PFSK-1 (cell line): ENCODE data around the gene CHST3.

Experiments
- FOXP2 ChIP-seq: optimal IDR thresholded peaks from 2 replicates; pipeline ENCODE3; 2011; ENCODE audit warnings: borderline replicate concordance, control low read depth, inconsistent platforms; ENCODE audit not compliant: insufficient read depth; ENCODE audit errors: extremely low read length, extremely low read depth
- POLR2AphosphoS5 ChIP-seq: IDR thresholded peaks from 2 replicates; pipeline ENCODE4 v1.6.1; 2012; ENCODE audit warnings: low read depth, mild to moderate bottlenecking, control low read depth, low read length, moderate library complexity
- SIN3A ChIP-seq: IDR thresholded peaks from 2 replicates; pipeline ENCODE4 v1.6.1; 2012; ENCODE audit warnings: mild to moderate bottlenecking, low read length, moderate library complexity, borderline replicate concordance; ENCODE audit not compliant: insufficient read depth
- TAF1 ChIP-seq: IDR thresholded peaks from 2 replicates; pipeline ENCODE4 v1.6.1; 2012; ENCODE audit warnings: low read length, control low read depth, borderline replicate concordance; ENCODE audit not compliant: insufficient read depth
- TF ChIP-seq, protein P1 (sequence below), 2 experiments: IDR thresholded peaks; 2 replicates each; pipeline versions ENCODE4 v1.6.1 to v1.8.0; 2011 to 2012; ENCODE audit warnings: low read depth in 2 of 2, low read length in 2 of 2, control low read depth in 1 of 2, inconsistent platforms in 1 of 2, mild to moderate bottlenecking in 1 of 2, moderate library complexity in 1 of 2; ENCODE audit not compliant: insufficient read depth in 1 of 2

The CHST3 gene

GRCh38 chr10:71961831-71962230 is 2.4 kb upstream of the CHST3 start:
- TF ChIP-seq FOXP2: no peak
- TF ChIP-seq, protein P1, sequence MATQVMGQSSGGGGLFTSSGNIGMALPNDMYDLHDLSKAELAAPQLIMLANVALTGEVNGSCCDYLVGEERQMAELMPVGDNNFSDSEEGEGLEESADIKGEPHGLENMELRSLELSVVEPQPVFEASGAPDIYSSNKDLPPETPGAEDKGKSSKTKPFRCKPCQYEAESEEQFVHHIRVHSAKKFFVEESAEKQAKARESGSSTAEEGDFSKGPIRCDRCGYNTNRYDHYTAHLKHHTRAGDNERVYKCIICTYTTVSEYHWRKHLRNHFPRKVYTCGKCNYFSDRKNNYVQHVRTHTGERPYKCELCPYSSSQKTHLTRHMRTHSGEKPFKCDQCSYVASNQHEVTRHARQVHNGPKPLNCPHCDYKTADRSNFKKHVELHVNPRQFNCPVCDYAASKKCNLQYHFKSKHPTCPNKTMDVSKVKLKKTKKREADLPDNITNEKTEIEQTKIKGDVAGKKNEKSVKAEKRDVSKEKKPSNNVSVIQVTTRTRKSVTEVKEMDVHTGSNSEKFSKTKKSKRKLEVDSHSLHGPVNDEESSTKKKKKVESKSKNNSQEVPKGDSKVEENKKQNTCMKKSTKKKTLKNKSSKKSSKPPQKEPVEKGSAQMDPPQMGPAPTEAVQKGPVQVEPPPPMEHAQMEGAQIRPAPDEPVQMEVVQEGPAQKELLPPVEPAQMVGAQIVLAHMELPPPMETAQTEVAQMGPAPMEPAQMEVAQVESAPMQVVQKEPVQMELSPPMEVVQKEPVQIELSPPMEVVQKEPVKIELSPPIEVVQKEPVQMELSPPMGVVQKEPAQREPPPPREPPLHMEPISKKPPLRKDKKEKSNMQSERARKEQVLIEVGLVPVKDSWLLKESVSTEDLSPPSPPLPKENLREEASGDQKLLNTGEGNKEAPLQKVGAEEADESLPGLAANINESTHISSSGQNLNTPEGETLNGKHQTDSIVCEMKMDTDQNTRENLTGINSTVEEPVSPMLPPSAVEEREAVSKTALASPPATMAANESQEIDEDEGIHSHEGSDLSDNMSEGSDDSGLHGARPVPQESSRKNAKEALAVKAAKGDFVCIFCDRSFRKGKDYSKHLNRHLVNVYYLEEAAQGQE (IDR thresholded peaks at IDR 0.05; ENCODE audit: insufficient read depth in 1 of 2, low read depth in 2 of 2, low read length in 2 of 2): no peak
- no peak for TF ChIP-seq POLR2AphosphoS5
- TF ChIP-seq TAF1: no peak
- no peak for TF ChIP-seq SIN3A

- TF ChIP-seq, protein P1 (IDR thresholded peaks at IDR 0.05; ENCODE audit: insufficient read depth in 1 of 2, low read depth in 2 of 2, low read length in 2 of 2): no peak
- TF ChIP-seq FOXP2: no peak
- no peak for TF ChIP-seq SIN3A
- TF ChIP-seq TAF1: no peak
- no peak for TF ChIP-seq POLR2AphosphoS5
These were observed 1.3 kb upstream of the CHST3 start for GRCh38 chr10:71962901-71963300.

GRCh38 chr10:71963351-71964097 is 671 bp upstream of the CHST3 start:
- no peak for TF ChIP-seq TAF1
- TF ChIP-seq POLR2AphosphoS5: no peak
- TF ChIP-seq FOXP2: peak; percentile 3

- TF ChIP-seq TAF1 (peak; percentile 41; the same call in 1 of the 2 replicates), POLR2AphosphoS5 (peak; percentile 28; the same call in 1 of the 2 replicates), FOXP2 (peak; percentile 38), SIN3A (peak; percentile 51; the same call in 1 of the 2 replicates)
- TF ChIP-seq, protein P1 (IDR thresholded peaks at IDR 0.05; ENCODE audit: insufficient read depth in 1 of 2, low read depth in 2 of 2, low read length in 2 of 2): no peak
These were observed 734 bp downstream of the CHST3 start for GRCh38 chr10:71964743-71965515.

- TF ChIP-seq SIN3A (no peak), FOXP2 (no peak), TAF1 (no peak), POLR2AphosphoS5 (no peak)
- TF ChIP-seq, protein P1 (IDR thresholded peaks at IDR 0.05; ENCODE audit: insufficient read depth in 1 of 2, low read depth in 2 of 2, low read length in 2 of 2): no peak
These were observed 1.4 kb downstream of the CHST3 start for GRCh38 chr10:71965623-71966022.
